8988T (cell line): ENCODE results near the gene TIMM44.
A peak's percentile ranks its signal among the peaks of the same experiment; 100 is the strongest.

Source experiments
- DNase-seq: peaks from one replicate; pipeline ENCODE4 v3.0.0; 2011

The TIMM44 gene

GRCh38 chr19:7894612-7895309 is 48.7 kb downstream of the TIMM44 start:
- DNase-seq: peak; percentile 7

GRCh38 chr19:7893362-7894101 is 49.9 kb downstream of the TIMM44 start:
- peak; percentile 8 for DNase-seq

GRCh38 chr19:7888826-7889217 is 54.6 kb downstream of the TIMM44 start:
- no peak for DNase-seq

GRCh38 chr19:7888145-7888825 is 55.2 kb downstream of the TIMM44 start, which contains the start of gene LRRC8E:
TSS of gene LRRC8E (plus strand) at chr19:7888510. CDS start at chr19:7895604, 7,094 bp downstream.
- DNase-seq: peak; percentile 67

GRCh38 chr19:7887408-7888144 is 55.9 kb downstream of the TIMM44 start:
- DNase-seq: no peak

- no peak for DNase-seq
Observed at GRCh38 chr19:7885818-7886217, 57.6 kb downstream of the TIMM44 start.

- DNase-seq: no peak
Observed at GRCh38 chr19:7883796-7884570, 59.5 kb downstream of the TIMM44 start.

- DNase-seq: no peak
Observed at GRCh38 chr19:7883105-7883504, 60.4 kb downstream of the TIMM44 start.

- no peak for DNase-seq
Observed at GRCh38 chr19:7881910-7882309, 61.6 kb downstream of the TIMM44 start.

- no peak for DNase-seq
Observed at GRCh38 chr19:7879836-7880235, 63.6 kb downstream of the TIMM44 start.

GRCh38 chr19:7879111-7879807 is 64.2 kb downstream of the TIMM44 start:
- no peak for DNase-seq

- DNase-seq: no peak
Observed at GRCh38 chr19:7877249-7877836, 66.1 kb downstream of the TIMM44 start.
